H9 (cell line): ENCODE data around the gene CDK2AP2. TPM values are rescaled to one million over a fixed set of nuclear protein-coding genes. Genes with fewer than 3 reads are reported as not detected.

Source experiments
- DNase-seq: peaks from one replicate; pipeline ENCODE4 v3.0.0-alpha.2; 2017
- H2AFZ ChIP-seq: one replicate; pipeline ENCODE4 v1.6.1; 2013; ENCODE audit warnings: mild to moderate bottlenecking, low read length, control low read depth, moderate library complexity
- H2AK5ac ChIP-seq: 2 replicates; pipeline ENCODE4 v1.6.1; 2013; ENCODE audit warnings: low read length, control low read depth, mixed read lengths; ENCODE audit not compliant: insufficient read length
- H2BK120ac ChIP-seq: one replicate; pipeline ENCODE4 v1.6.1; 2013; ENCODE audit warnings: low read depth, mild to moderate bottlenecking, low read length, control low read depth, inconsistent platforms; ENCODE audit not compliant: poor library complexity, severe bottlenecking
- H2BK12ac ChIP-seq: 2 replicates; pipeline ENCODE4 v1.6.1; 2013; ENCODE audit warnings: low read length, control low read depth, mixed read lengths, low read depth; ENCODE audit not compliant: insufficient read length
- H2BK15ac ChIP-seq: 2 replicates; pipeline ENCODE4 v1.6.1; 2013; ENCODE audit warnings: low read depth, low read length, control low read depth
- H2BK20ac ChIP-seq: one replicate; pipeline ENCODE4 v1.6.1; 2013; ENCODE audit warnings: low read depth, mild to moderate bottlenecking, low read length, control low read depth, inconsistent platforms; ENCODE audit not compliant: poor library complexity, severe bottlenecking
- H2BK5ac ChIP-seq: 2 replicates; pipeline ENCODE4 v1.6.1; 2013; ENCODE audit warnings: low read length, control low read depth, mixed read lengths; ENCODE audit not compliant: insufficient read length
- H3K14ac ChIP-seq: 2 replicates; pipeline ENCODE4 v1.6.1; 2013; ENCODE audit warnings: low read length, control low read depth; ENCODE audit not compliant: insufficient read depth
- H3K18ac ChIP-seq: 2 replicates; pipeline ENCODE4 v1.6.1; 2013; ENCODE audit warnings: low read depth, mild to moderate bottlenecking, mixed read lengths, low read length, control low read depth; ENCODE audit not compliant: insufficient read length
- H3K23ac ChIP-seq: 2 replicates; pipeline ENCODE4 v1.6.1; 2013; ENCODE audit warnings: low read length, control low read depth, mixed read lengths, low read depth; ENCODE audit not compliant: insufficient read length
- H3K23me2 ChIP-seq: 2 replicates; pipeline ENCODE4 v1.6.1; 2013; ENCODE audit warnings: low read depth, mild to moderate bottlenecking, mixed read lengths, low read length, control low read depth; ENCODE audit not compliant: insufficient read length, poor library complexity, severe bottlenecking
- H3K27ac ChIP-seq: 2 replicates; pipeline ENCODE4 v1.5.1; 2013; ENCODE audit warnings: low read length, control low read depth, mixed read lengths, low read depth; ENCODE audit not compliant: insufficient read length
- H3K27me3 ChIP-seq: 2 replicates; pipeline ENCODE4 v1.6.1; 2013; ENCODE audit warnings: low read length, control low read depth, inconsistent platforms; ENCODE audit not compliant: insufficient read depth
- H3K4ac ChIP-seq: 2 replicates; pipeline ENCODE4 v1.6.1; 2013; ENCODE audit warnings: low read depth, mild to moderate bottlenecking, control low read depth, inconsistent platforms, low read length, moderate library complexity
- H3K4me1 ChIP-seq: 2 replicates; pipeline ENCODE4 v1.6.1; 2013; ENCODE audit warnings: low read length, control low read depth, inconsistent platforms; ENCODE audit not compliant: insufficient read depth
- H3K4me2 ChIP-seq: 2 replicates; pipeline ENCODE4 v1.6.1; 2013; ENCODE audit warnings: low read length, control low read depth, mixed read lengths; ENCODE audit not compliant: insufficient read length, insufficient read depth
- H3K56ac ChIP-seq: 2 replicates; pipeline ENCODE4 v1.6.1; 2013; ENCODE audit warnings: low read depth, mild to moderate bottlenecking, mixed read lengths, low read length, control low read depth; ENCODE audit not compliant: insufficient read length
- H3K79me1 ChIP-seq: 2 replicates; pipeline ENCODE4 v1.6.1; 2013; ENCODE audit warnings: low read depth, mild to moderate bottlenecking, moderate library complexity, low read length, control low read depth, inconsistent platforms; ENCODE audit not compliant: insufficient read depth, poor library complexity, severe bottlenecking
- H3K79me2 ChIP-seq: 2 replicates; pipeline ENCODE4 v1.6.1; 2013; ENCODE audit warnings: low read length, control low read depth, inconsistent platforms; ENCODE audit not compliant: insufficient read depth
- H3K9ac ChIP-seq: 2 replicates; pipeline ENCODE4 v1.6.1; 2013; ENCODE audit warnings: low read length, control low read depth, mixed read lengths; ENCODE audit not compliant: insufficient read length; ENCODE audit errors: extremely low read depth
- H3K9me3 ChIP-seq: one replicate; pipeline ENCODE4 v1.6.1; 2013; ENCODE audit warnings: low read depth, low read length, inconsistent platforms; ENCODE audit not compliant: control insufficient read depth
- H3T11ph ChIP-seq: one replicate; pipeline ENCODE4 v1.6.1; 2013; ENCODE audit warnings: mild to moderate bottlenecking, low read length, control low read depth, inconsistent platforms
- H4K20me1 ChIP-seq: one replicate; pipeline ENCODE4 v1.6.1; 2013; ENCODE audit not compliant: control insufficient read depth, insufficient read length, insufficient read depth
- H4K5ac ChIP-seq: 2 replicates; pipeline ENCODE4 v1.6.1; 2013; ENCODE audit warnings: low read depth, mild to moderate bottlenecking, mixed read lengths, low read length, control low read depth; ENCODE audit not compliant: insufficient read length
- H4K8ac ChIP-seq: replicated peaks from 2 replicates; pipeline ENCODE4 v1.6.1; 2013; ENCODE audit warnings: low read length, control low read depth, mixed read lengths, low read depth; ENCODE audit not compliant: insufficient read length
- H4K91ac ChIP-seq: 2 replicates; pipeline ENCODE4 v1.6.1; 2013; ENCODE audit warnings: low read depth, mild to moderate bottlenecking, moderate library complexity, mixed read lengths, low read length, control low read depth; ENCODE audit not compliant: insufficient read length
- H3K27ac Mint-ChIP-seq, 3 experiments: 2 replicates in 2 of 3; 3 replicates in 1 of 3; pipeline ENCODE4 v1.8.0; 2020 to 2021; ENCODE audit warnings: mixed read lengths in 3 of 3, mild to moderate bottlenecking in 1 of 3, moderate library complexity in 1 of 3
- H3K27me3 Mint-ChIP-seq: 2 replicates; pipeline ENCODE4 v1.8.0; 2021; ENCODE audit warnings: low read depth, mild to moderate bottlenecking, moderate library complexity, mixed read lengths
- H3K36me3 Mint-ChIP-seq, 3 experiments: 2 replicates in 2 of 3; 3 replicates in 1 of 3; pipeline ENCODE4 v1.8.0; 2020 to 2021; ENCODE audit warnings: low read depth in 3 of 3, mixed read lengths in 3 of 3; ENCODE audit not compliant: insufficient read depth in 1 of 3
- H3K4me1 Mint-ChIP-seq, 2 experiments: 2 replicates each; pipeline ENCODE4 v1.8.0; 2020; ENCODE audit warnings: mixed read lengths in 2 of 2
- H3K4me3 Mint-ChIP-seq, 2 experiments: 2 replicates in 1 of 2; 3 replicates in 1 of 2; pipeline ENCODE4 v1.8.0; 2020 to 2021; ENCODE audit warnings: mild to moderate bottlenecking in 2 of 2, mixed read lengths in 2 of 2, moderate library complexity in 1 of 2
- H3K9me3 Mint-ChIP-seq, 2 experiments: 2 replicates in 1 of 2; 3 replicates in 1 of 2; pipeline ENCODE4 v1.8.0; 2020; ENCODE audit warnings: mild to moderate bottlenecking in 2 of 2, mixed read lengths in 2 of 2, moderate library complexity in 1 of 2
- CTCF ChIP-seq: fragments of 200-600 bp; sonication (generic); conservative IDR thresholded peaks from 3 replicates; pipeline ENCODE4 v1.8.0; 2021; ENCODE audit warnings: antibody characterized with exemption, mild to moderate bottlenecking
- WGBS: extraction: QIAGEN DNeasy Blood & Tissue Kit; methylation state at CpG from one replicate; pipeline ENCODE4 v1.1.7; 2013; ENCODE audit warnings: missing lambda C conversion rate, low lambda C conversion rate, mixed read lengths; ENCODE audit not compliant: insufficient read length; ENCODE audit errors: extremely low coverage; 5-methylcytosine and 5-hydroxymethylcytosine counted together
- total RNA-seq: library from RNA; stranded (reverse); gene quantifications from 2 replicates; pipeline ENCODE4 v1.2.1, GENCODE V29; 2021

The CDK2AP2 gene
- total RNA-seq, 1 experiment from 2014 or later = 36.1 TPM

- 100% methylated on average over 1 of the region's 9 CpGs for whole genome bisulfite sequencing
- Histone ChIP-seq H3K79me1 (no peaks in the 10 kb centered on the region), H3K14ac (no peak overlapping the region), H3K4me2 (no peak overlapping the region), H3T11ph (no peak overlapping the region), H4K91ac (no peak overlapping the region), H2BK5ac (no peak overlapping the region), H3K4ac (no peak overlapping the region), H3K18ac (no peak overlapping the region), H3K4me1 (no peaks in the 10 kb centered on the region), H3K23me2 (peaks cover 12% of the 10 kb centered on the region), H4K5ac (no peak overlapping the region), H2BK20ac (no peak overlapping the region), H2BK12ac (no peak overlapping the region), H3K9ac (no peak overlapping the region), H3K79me2 (no peaks in the 10 kb centered on the region), H4K20me1 (no peaks in the 10 kb centered on the region), H2BK15ac (no peak overlapping the region), H3K56ac (no peak overlapping the region), H3K27ac (no peak overlapping the region), H2AK5ac (no peak overlapping the region), H3K27me3 (no peaks in the 10 kb centered on the region), H3K23ac (no peak overlapping the region), H4K8ac (no peak overlapping the region), H3K9me3 (no peaks in the 10 kb centered on the region), H2AFZ (no peak overlapping the region), H2BK120ac (no peak overlapping the region)
- DNase-seq = no peak
- peaks cover 10% of the 10 kb centered on the region for H3K27me3 Mint-ChIP-seq
- H3K36me3 Mint-ChIP-seq = peaks cover 5 to 22% (median 10%) of the 10 kb centered on the region in 3 experiments; a peak in 6 of 7 replicates
- no peak for TF ChIP-seq CTCF
- no peaks in the 10 kb centered on the region for H3K9me3 Mint-ChIP-seq
- no peak overlapping the region for H3K4me3 Mint-ChIP-seq
- no peak overlapping the region for H3K27ac Mint-ChIP-seq
- peaks cover 3 to 12% of the 10 kb centered on the region in 2 experiments for H3K4me1 Mint-ChIP-seq
Measured at GRCh38 chr11:67500831-67501715, 6.9 kb downstream of the CDK2AP2 start.
